NCI-H2227 treated with DMSO at 0.1 percent for 48 hours (cell line): ENCODE results near the gene PTCH1.
A peak's percentile ranks its signal among the peaks of the same experiment; 100 is the strongest.

Experiments used
- DNase-seq: peaks from one replicate; lab custom pipeline; 2025; lab: John Stamatoyannopoulos, UW

The PTCH1 gene

GRCh38 chr9:95498641-95499040, 18.1 kb downstream of the PTCH1 start:
- no peak for DNase-seq

- DNase-seq, result no peak
These were observed 19.0 kb downstream of the PTCH1 start for GRCh38 chr9:95497772-95498171.

- no peak for DNase-seq
These were observed 20.1 kb downstream of the PTCH1 start for GRCh38 chr9:95496687-95497086.

- no peak for DNase-seq
These were observed 20.8 kb downstream of the PTCH1 start for GRCh38 chr9:95495961-95496360.

- DNase-seq, result no peak
These were observed 21.2 kb downstream of the PTCH1 start for GRCh38 chr9:95495529-95495928.

GRCh38 chr9:95494416-95495371, 22.1 kb downstream of the PTCH1 start:
- DNase-seq, result peak; percentile 68

- DNase-seq, result peak; percentile 61
These were observed 22.8 kb downstream of the PTCH1 start for GRCh38 chr9:95494022-95494415.

- no peak for DNase-seq
These were observed 23.4 kb downstream of the PTCH1 start for GRCh38 chr9:95493402-95493801.

- DNase-seq, result no peak
These were observed 25.0 kb downstream of the PTCH1 start for GRCh38 chr9:95491543-95492320.

- no peak for DNase-seq
These were observed 27.8 kb downstream of the PTCH1 start for GRCh38 chr9:95488954-95489353.

- no peak for DNase-seq
These were observed 30.5 kb downstream of the PTCH1 start for GRCh38 chr9:95486318-95486717.

- no peak for DNase-seq
These were observed 32.5 kb downstream of the PTCH1 start for GRCh38 chr9:95484225-95484624.

- no peak for DNase-seq
These were observed 33.3 kb downstream of the PTCH1 start for GRCh38 chr9:95483431-95483830.

GRCh38 chr9:95482621-95483020, 34.1 kb downstream of the PTCH1 start:
- no peak for DNase-seq

- DNase-seq, result no peak
These were observed 35.8 kb downstream of the PTCH1 start for GRCh38 chr9:95481000-95481399.

- no peak for DNase-seq
These were observed 36.4 kb downstream of the PTCH1 start for GRCh38 chr9:95480346-95480745.

- DNase-seq, result no peak
These were observed 37.4 kb downstream of the PTCH1 start for GRCh38 chr9:95479330-95479729.

GRCh38 chr9:95478335-95478734, 38.4 kb downstream of the PTCH1 start:
- DNase-seq, result no peak

- no peak for DNase-seq
These were observed 38.9 kb downstream of the PTCH1 start for GRCh38 chr9:95477885-95478284.

- DNase-seq, result no peak
These were observed 39.3 kb downstream of the PTCH1 start for GRCh38 chr9:95477441-95477840.

GRCh38 chr9:95468791-95469190, 48.0 kb downstream of the PTCH1 start:
- no peak for DNase-seq

GRCh38 chr9:95465115-95465514, 51.7 kb downstream of the PTCH1 start:
- DNase-seq, result no peak
